DMS153 treated with DMSO at 0.1 percent for 48 hours (cell line): ENCODE results near the gene NKTR.

Experiments
- DNase-seq: peaks from one replicate; lab custom pipeline; 2025; ENCODE audit not compliant: unreplicated experiment; lab: John Stamatoyannopoulos, UW

Gene NKTR

GRCh38 chr3:42661593-42662022 is 61.1 kb downstream of the NKTR start:
- DNase-seq = no peak

DNA sequence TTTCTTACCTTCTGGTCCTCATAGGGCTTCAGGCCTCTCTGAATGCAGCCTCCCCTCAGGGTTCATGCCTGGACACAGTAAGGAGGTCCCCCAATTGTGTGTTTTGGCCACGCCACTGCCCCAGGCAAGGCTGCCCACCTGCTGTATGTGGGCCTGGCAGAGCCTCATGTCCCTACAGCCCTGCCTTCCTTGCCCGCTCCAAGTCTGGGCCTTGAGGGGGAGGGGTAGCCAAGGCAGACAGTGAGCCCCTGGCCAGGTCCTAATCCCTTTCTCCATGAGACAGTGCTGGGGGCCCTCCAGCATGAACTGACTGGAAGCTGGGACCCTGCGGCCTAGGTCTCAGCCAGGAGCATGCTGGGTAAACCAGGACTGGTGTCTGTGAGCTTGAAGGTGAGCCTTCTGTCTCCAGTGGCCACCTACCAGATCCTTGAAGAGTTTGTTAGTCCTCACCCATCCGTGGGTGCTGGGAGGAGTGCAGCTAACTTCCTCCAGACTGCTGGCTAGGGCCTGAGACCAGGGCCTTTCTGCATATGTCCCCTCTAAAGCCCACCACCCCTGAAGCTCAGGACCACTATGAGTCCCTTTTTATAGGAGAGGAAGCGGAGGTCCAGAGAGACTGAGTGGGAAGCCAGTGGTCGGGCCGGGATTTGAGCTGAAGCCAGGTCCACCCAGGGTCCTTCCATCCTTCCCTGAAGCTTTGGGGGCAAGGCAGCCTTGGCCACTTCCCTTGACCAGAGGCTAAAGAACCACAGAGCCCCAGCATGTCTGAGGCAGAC is 61.7 kb downstream of the NKTR start:
- DNase-seq = no peak

DNA sequence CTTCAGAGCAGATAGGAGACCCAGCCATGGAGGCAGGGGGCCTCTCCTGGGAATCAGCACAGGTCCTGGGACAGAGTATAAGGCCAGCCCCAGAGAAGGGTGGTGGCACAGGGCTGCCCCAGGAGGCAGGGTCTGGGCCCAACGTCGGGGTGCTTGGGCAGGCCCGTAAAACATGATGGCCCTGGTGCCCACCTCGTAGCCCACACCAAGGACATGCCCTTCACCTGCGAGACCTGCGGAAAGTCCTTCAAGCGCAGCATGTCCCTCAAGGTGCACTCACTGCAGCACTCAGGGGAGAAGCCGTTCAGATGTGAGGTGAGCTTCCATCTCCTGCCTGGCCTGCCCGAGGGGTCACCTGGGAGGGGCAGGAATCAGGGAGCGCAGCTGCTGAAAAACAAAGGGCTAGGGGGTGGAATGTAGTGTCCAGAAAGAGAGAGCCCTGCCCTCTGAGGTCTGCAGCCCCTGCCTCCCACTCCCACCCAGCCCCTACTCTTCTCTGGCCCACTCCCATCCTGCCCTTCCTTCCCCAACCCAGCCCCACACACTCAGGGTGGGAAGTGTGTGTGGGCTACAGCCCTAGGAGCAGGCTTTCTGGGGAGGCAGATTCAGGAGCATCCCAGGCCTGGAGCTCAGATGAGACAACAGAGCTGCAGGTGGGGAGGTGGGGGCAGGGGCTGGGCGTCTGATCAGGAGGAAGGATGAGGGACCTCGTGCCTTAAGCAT is 62.5 kb downstream of the NKTR start:
- no peak for DNase-seq

DNA sequence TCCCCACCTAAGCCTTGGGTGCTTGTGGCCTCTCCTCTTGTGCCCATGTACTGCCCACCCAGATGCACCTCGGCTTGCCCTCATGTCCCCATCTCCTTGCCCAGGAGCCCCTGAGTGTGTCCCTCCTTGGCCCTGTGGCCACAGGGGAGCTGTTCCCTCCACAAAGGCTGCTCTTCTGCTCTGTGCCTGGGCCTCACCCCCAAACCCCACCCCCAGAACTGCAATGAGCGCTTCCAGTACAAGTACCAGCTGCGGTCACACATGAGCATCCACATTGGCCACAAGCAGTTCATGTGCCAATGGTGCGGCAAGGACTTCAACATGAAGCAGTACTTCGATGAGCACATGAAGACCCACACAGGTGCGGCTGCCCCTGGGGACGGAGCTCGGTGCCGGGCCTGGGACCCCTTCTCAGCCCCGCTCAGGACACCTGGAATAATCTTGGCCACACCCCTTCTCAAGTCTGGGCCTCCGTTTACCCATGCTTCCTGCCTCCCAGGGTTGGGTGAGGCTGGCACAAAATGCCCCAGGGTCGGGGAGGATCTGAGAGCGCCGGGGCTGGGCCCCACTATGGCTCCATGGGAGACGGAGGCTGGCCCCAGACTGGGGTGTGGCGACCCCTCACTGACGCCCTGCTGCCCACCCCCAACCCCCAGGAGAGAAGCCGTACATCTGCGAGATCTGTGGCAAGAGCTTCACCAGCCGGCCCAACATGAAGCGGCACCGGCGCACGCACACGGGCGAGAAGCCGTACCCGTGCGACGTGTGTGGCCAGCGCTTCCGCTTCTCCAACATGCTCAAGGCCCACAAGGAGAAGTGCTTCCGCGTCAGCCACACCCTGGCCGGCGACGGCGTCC is 63.3 kb downstream of the NKTR start:
- no peak for DNase-seq

DNA sequence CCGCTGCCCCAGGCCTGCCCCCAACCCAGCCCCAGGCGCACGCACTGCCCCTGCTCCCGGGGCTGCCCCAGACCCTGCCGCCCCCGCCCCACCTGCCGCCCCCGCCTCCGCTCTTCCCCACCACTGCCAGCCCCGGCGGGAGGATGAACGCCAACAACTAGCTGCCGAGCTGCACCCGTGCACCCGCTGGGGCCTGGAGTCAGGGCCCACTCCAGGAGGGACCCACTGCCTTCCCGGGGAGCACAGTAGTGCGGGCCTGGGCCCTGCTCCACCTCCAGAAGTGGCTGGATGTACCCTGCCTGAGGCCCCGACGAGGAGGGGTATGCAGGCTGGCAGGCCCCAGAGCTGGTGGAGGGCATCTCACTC is 63.9 kb downstream of the NKTR start:
- no peak for DNase-seq

- DNase-seq = no peak
These were observed 64.8 kb downstream of the NKTR start for GRCh38 chr3:42665050-42665878.

DNA sequence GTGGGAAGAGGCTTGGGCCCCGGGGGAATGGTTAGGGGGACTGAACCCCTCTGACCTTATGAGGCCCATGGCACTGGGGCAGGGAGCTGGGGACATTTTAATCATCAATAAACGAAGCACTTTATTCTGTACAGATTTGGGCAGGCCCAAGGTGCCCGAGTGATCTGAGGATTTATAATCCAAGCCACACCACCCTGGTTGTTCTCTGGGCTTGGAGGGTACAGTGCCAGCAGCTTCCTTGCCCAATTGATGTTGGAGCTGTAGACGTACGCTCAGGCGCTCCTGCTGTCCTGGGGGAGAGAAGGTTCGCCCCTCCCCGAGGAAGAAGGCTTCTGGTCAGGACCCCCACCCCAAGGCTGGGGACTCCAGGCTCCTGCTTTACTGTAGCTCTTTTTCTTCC is 65.5 kb downstream of the NKTR start:
- DNase-seq = no peak

DNA sequence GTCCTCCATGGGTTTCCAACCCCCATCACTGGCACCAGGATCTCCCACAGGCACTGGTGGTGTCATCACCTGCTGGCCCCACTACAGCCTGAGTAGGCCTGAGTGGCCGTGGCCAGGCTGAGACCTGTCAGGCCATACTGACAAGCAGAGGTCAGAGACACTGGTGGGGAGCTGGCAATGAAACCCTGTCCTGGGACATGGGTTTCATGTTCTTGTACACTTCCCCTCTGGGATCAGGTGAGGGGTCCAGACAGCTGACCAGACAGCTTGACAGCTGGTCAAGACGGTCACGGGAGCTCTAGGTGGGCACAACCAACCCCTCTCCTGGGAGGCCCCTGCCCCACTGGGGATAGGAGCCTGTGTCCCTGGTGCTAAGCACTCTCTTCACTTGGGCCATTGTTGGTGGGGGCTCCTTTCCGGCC is 66.1 kb downstream of the NKTR start:
- DNase-seq = no peak

DNA sequence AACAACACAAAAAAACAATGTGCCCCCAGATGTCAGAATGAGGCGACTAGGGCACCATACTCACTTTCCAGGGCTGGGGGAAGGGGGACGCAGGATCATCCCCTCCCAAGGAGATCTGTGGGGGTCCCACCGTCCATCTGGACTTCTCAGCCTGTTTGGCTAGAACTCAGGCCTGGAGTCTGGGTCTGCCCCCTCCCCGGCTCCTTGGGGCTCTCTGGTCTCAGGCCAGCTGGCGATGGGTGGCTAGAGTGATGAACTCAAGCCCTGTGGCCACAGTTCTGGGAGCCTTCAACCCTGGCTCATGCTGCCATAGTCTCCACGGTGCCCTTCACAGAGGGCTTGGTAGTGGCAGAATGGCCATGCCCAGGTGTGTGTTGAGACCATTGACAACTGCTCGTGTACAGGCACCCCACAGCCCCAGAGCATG is 66.6 kb downstream of the NKTR start:
- no peak for DNase-seq

- DNase-seq = no peak
These were observed 67.3 kb downstream of the NKTR start for GRCh38 chr3:42667523-42668412.

GRCh38 chr3:42668413-42668760 is 67.9 kb downstream of the NKTR start:
- no peak for DNase-seq

GRCh38 chr3:42668793-42669217 is 68.3 kb downstream of the NKTR start:
- no peak for DNase-seq

DNA sequence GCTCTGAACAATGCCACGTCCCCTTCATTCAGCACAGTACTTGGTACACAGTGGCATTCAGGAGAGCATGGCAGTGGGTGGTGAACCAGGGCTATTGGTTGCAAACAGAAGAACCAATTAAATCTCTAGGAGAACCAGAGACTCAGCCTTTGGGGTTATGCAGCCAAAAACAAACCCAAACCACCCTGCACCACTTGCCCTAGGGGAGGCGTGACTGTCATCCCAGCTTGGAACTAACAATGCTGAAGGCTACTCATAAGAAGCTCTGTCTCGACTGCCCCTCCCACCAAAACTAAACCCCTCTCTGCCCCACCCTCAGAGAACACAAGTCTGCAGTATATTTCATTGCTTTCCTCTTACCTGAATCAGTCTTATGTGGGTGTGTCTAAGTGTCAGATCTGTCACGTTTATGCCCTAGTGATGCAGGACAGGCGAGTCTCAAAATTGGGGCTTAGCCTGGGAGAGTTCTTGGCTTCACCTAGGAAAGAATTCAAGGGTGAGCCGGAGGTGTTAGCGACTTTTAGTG is 69.6 kb downstream of the NKTR start:
- no peak for DNase-seq

GRCh38 chr3:42670670-42671069 is 70.2 kb downstream of the NKTR start:
- DNase-seq = no peak

GRCh38 chr3:42672515-42672914 is 72.0 kb downstream of the NKTR start:
- DNase-seq = no peak

DNA sequence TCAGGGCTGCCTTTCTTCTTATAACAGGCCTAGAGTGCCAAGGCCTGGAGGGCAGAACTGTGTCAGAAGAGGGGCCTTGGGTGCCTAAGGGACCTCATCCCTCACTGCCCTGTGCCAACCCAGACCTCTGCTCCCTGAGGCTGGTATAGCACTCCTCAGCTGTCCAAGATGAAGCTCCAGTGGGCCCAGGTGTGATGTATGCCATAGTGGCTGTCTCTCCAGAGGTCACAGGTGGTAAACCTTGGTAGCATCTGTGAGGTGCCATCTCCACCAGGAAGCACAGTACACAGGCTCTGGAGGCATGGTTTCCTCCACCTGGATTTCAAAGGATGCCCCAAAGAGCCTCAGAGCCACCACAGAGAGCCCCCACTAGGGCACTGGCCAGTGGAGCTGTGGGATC is 72.6 kb downstream of the NKTR start:
- DNase-seq = no peak

DNA sequence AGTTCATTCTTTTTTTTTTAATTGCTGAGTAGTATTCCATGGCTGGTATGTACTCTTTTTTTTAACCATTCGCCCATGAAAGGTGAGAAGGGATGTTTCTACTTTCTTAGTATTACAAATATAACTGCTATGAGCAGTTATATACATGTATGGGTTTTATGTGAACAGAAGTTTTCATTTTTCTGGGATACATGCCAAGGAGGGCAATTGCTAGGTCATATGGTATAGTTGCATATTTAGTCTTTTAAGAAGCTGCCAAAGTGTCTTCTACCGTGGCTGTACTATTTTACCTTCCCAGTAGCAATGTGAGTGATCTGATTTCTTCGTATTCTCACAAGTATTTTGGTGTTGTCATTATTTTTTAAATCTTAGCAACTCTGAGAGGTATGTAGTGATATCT is 73.7 kb downstream of the NKTR start:
- no peak for DNase-seq

DNA sequence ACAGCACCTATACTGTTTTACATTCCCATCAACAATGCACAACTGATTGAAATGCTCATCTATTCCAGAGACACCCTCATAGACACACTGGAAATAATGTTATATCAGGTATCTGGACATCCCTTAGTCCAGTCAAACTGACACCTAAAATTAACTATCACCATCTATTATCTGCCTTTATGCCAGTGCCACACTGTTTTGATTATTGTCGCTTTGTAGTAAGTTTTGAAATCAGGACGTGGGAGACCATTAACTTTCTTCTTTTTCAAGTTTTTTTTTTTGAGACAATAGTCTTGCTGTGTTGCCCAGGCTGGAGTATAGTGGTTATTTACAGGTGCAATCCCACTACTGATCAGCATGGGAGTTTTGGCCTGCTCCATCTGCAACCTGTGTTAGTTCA is 75.4 kb downstream of the NKTR start:
- DNase-seq = no peak

DNA sequence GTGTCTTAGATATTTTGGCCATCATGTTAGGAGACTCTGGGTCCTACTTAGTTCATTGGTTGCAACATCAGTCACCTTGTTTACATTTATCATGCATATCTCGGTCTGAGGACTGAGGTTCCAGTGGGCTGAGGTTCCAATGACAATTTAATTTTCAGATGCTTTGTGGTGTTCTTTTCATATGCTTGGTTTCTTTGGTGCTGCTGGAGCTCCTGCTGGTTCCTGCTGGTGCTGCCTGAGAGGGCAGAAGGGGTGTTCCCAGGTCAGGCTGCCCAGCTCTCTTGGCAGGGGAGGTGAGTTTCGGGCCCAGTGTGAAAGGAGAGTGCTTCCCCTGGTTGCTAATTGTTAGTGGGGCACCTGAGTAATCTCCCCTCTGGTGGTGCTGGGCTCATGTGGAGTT is 78.0 kb downstream of the NKTR start:
- no peak for DNase-seq

- no peak for DNase-seq
These were observed 79.8 kb downstream of the NKTR start for GRCh38 chr3:42680271-42680670.
